ENCODE results near the gene IL1RN. TPM values are rescaled to one million over a fixed set of nuclear protein-coding genes. Genes with fewer than 3 reads are reported as not detected.

Gene IL1RN
- total and polyA plus RNA-seq, 2 of the 13 experiments (the other 11 are each of a cell fraction or from before 2014, with no cell fraction given), result 21.2 to 101 TPM

- TF ChIP-seq GABPA (IDR thresholded peaks at IDR 0.05; ENCODE audit: low read depth, low read length) (no peak), GABPA (CRISPR knock-in tag; IDR thresholded peaks at IDR 0.05; ENCODE audit: low read depth) (no peak), ZSCAN25 (CRISPR knock-in tag; IDR thresholded peaks at IDR 0.05) (peak; percentile 45; the same call in 1 of the 2 replicates), CEBPG (CRISPR knock-in tag; IDR thresholded peaks at IDR 0.05) (peak; percentile 59), ZMAT3 (CRISPR knock-in tag; conservative IDR thresholded peaks at IDR 0.05) (no peak), ZNF230 (CRISPR knock-in tag; IDR thresholded peaks at IDR 0.05) (no peak), ZNF256 (CRISPR knock-in tag; conservative IDR thresholded peaks at IDR 0.05) (no peak), ZFP36L2 (CRISPR knock-in tag; IDR thresholded peaks at IDR 0.05) (no peak), ZNF24 (IDR thresholded peaks at IDR 0.05) (no peak), NBN (conservative IDR thresholded peaks at IDR 0.05) (no peak), THAP11 (CRISPR knock-in tag; IDR thresholded peaks at IDR 0.05) (peak; percentile 28; the same call in 1 of the 2 replicates), FOSL2 (CRISPR knock-in tag; IDR thresholded peaks at IDR 0.05) (peak; percentile 84), KDM1A (CRISPR knock-in tag; IDR thresholded peaks at IDR 0.05) (peak; percentile 70; the same call in 1 of the 2 replicates), ZNF737 (CRISPR knock-in tag; IDR thresholded peaks at IDR 0.05; ENCODE audit: borderline replicate concordance) (no peak), HDAC1 (CRISPR knock-in tag; IDR thresholded peaks at IDR 0.05) (peak; percentile 66), AHR (CRISPR knock-in tag; IDR thresholded peaks at IDR 0.05) (no peak), PBX3 (CRISPR knock-in tag; IDR thresholded peaks at IDR 0.05; ENCODE audit: borderline replicate concordance) (no peak), BHLHE40 (IDR thresholded peaks at IDR 0.05; ENCODE audit: low read length) (no peak), SMAD3 (CRISPR knock-in tag; IDR thresholded peaks at IDR 0.05) (0 out of 2 replicates have a peak, but pooled peaks have one; percentile 65), PREB (CRISPR knock-in tag; IDR thresholded peaks at IDR 0.05) (no peak), ZNF598 (CRISPR knock-in tag; IDR thresholded peaks at IDR 0.05; ENCODE audit: borderline replicate concordance) (no peak), ZNF614 (CRISPR knock-in tag; IDR thresholded peaks at IDR 0.05; ENCODE audit: borderline replicate concordance) (peak; percentile 69; the same call in 1 of the 2 replicates), YEATS4 (CRISPR knock-in tag; IDR thresholded peaks at IDR 0.05; ENCODE audit: borderline replicate concordance) (0 out of 2 replicates have a peak, but pooled peaks have one; percentile 18), TARDBP (CRISPR knock-in tag; IDR thresholded peaks at IDR 0.05) (peak; percentile 84), ZNF7 (CRISPR knock-in tag; IDR thresholded peaks at IDR 0.05) (no peak), ZNF296 (CRISPR knock-in tag; conservative IDR thresholded peaks at IDR 0.05) (no peak), NFKB2 (CRISPR knock-in tag; IDR thresholded peaks at IDR 0.05; ENCODE audit: borderline replicate concordance) (no peak), SAP130 (CRISPR knock-in tag; IDR thresholded peaks at IDR 0.05; ENCODE audit: low read depth) (peak; percentile 77), MYC (CRISPR knock-in tag; IDR thresholded peaks at IDR 0.05; ENCODE audit: borderline replicate concordance) (no peak), SRSF9 (IDR thresholded peaks at IDR 0.05; ENCODE audit: borderline replicate concordance, insufficient read depth, low read depth, low read length, poor library complexity, severe bottlenecking) (no peak), KDM2A (CRISPR knock-in tag; IDR thresholded peaks at IDR 0.05; ENCODE audit: borderline replicate concordance, low read depth) (no peak), ZBTB20 (CRISPR knock-in tag; IDR thresholded peaks at IDR 0.05; ENCODE audit: borderline replicate concordance, low read depth) (peak; percentile 66; the same call in 1 of the 2 replicates), YY1 (IDR thresholded peaks at IDR 0.05; ENCODE audit: insufficient read depth, insufficient replicate concordance, low read depth, low read length) (no peak)
These were observed 39.0 kb upstream of the IL1RN start (continued) for GRCh38 chr2:113088213-113088992.
